ENCODE results near the gene TMEM132E. TPM values are rescaled to one million over a fixed set of nuclear protein-coding genes. Genes with fewer than 3 reads are reported as not detected.

Gene TMEM132E
- total RNA-seq, 2 donors from 2014 or later, result not detected

DNA sequence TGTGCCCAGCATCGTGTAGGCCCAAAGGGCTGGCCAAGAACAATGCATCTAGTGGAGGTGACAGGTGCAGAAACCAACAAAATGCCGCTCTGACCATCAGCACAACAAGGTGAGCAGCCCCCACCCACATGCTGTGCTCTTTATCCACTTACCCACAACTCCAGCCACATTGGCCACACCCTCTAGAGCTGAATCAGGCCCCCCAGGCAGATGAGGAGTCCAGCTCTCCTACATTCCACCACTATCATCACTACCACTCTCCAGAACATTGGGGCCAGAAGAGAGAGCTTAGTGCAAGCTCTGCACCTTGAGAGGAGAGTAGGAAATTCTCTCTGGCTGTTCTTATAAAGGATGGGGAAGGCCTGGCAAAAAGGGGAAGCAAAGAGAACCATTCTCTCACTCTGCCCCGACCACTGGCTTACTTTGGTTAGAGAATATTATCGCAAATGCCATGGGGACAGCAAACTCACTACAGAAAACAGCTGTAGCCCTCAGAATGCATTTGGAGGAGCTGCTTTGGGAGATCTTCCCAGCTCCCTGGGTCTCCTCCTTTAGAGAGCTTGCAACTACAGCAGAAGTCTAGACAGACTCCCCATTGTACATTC is 75.0 kb downstream of the TMEM132E start:
- TF ChIP-seq, protein P1, sequence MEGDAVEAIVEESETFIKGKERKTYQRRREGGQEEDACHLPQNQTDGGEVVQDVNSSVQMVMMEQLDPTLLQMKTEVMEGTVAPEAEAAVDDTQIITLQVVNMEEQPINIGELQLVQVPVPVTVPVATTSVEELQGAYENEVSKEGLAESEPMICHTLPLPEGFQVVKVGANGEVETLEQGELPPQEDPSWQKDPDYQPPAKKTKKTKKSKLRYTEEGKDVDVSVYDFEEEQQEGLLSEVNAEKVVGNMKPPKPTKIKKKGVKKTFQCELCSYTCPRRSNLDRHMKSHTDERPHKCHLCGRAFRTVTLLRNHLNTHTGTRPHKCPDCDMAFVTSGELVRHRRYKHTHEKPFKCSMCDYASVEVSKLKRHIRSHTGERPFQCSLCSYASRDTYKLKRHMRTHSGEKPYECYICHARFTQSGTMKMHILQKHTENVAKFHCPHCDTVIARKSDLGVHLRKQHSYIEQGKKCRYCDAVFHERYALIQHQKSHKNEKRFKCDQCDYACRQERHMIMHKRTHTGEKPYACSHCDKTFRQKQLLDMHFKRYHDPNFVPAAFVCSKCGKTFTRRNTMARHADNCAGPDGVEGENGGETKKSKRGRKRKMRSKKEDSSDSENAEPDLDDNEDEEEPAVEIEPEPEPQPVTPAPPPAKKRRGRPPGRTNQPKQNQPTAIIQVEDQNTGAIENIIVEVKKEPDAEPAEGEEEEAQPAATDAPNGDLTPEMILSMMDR (IDR thresholded peaks at IDR 0.05), result no peak
- TF ChIP-seq POLR2A (IDR thresholded peaks at IDR 0.05), result no peak

DNA sequence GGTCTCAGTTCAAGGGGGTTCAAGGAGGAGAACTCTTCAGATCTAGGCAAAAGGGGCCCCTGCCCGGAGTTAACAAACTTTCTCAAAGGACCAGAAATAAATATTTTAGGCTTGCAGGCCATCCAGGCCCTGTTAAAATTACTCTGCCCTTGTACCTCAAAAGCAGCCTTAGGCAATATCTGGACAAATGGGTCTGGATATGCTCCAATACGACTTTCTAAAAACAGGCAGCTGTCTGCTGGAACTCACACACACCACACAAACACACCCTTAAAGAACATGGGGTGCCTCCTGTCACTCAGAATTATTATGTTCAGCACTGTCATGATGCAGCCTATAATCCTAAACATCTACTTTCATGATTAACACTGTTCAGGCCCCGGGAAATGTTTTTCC is 75.5 kb downstream of the TMEM132E start:
- H3K4me1 ChIP-seq, result no peaks in the 10 kb centered on the region
- no peaks in the 10 kb centered on the region for H3K27me3 ChIP-seq
- intact Hi-C loops (cut with DNase I), result no loop called here
- no peak overlapping the region for H3K4me3 ChIP-seq
- 59 to 69% methylated on average over 3 of the region's 3 CpGs for WGBS, 2 donors
- no peak for DNase-seq
- H3K27ac ChIP-seq, result no peak overlapping the region
- TF ChIP-seq POLR2A (IDR thresholded peaks at IDR 0.05), result no peak
- TF ChIP-seq, protein P1 (IDR thresholded peaks at IDR 0.05), result no peak
- ATAC-seq, result no peak
- H3K36me3 ChIP-seq (replicated peaks in 1 of 2; ENCODE audit: insufficient read depth in 1 of 2, low read depth in 2 of 2), result no peaks in the 10 kb centered on the region
- no peaks in the 10 kb centered on the region for H3K9me3 ChIP-seq

More for the DNA sequence above, 75.0 kb downstream of the TMEM132E start:
- no peaks in the 10 kb centered on the region for H3K9me3 ChIP-seq
- no peak for ATAC-seq
- no peak overlapping the region for H3K27ac ChIP-seq
- no peaks in the 10 kb centered on the region for H3K36me3 ChIP-seq (replicated peaks in 1 of 2; ENCODE audit: insufficient read depth in 1 of 2, low read depth in 2 of 2)
- H3K27me3 ChIP-seq, result no peaks in the 10 kb centered on the region
- DNase-seq, result no peak
- H3K4me3 ChIP-seq, result no peak overlapping the region
- WGBS, 2 donors, result 58 to 71% methylated on average over 3 to 4 of the region's 4 CpGs
- H3K4me1 ChIP-seq, result no peaks in the 10 kb centered on the region
- intact Hi-C loops (cut with DNase I), result no loop called here

DNA sequence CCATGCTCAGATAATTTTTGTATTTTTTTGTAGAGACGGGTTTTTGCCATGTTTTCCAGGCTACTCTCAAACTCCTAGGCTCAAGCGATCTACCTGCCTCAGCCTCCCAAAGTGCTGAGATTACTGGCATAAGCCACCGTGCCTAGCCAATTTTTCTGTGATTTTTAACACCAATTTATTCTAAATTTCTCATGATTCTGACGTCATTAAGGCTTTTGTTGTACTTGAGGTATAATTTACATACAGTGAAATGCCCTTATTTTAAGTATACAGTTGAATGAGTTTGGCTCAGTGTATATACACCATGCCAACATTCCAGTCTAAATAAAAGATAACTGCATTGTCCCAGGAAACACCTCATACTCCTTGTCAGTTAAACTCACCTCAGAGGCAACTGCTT is 77.4 kb downstream of the TMEM132E start:
- intact Hi-C loops (cut with DNase I), result no loop called here
- no peaks in the 10 kb centered on the region for H3K36me3 ChIP-seq (replicated peaks in 1 of 2; ENCODE audit: insufficient read depth in 1 of 2, low read depth in 2 of 2)

DNA sequence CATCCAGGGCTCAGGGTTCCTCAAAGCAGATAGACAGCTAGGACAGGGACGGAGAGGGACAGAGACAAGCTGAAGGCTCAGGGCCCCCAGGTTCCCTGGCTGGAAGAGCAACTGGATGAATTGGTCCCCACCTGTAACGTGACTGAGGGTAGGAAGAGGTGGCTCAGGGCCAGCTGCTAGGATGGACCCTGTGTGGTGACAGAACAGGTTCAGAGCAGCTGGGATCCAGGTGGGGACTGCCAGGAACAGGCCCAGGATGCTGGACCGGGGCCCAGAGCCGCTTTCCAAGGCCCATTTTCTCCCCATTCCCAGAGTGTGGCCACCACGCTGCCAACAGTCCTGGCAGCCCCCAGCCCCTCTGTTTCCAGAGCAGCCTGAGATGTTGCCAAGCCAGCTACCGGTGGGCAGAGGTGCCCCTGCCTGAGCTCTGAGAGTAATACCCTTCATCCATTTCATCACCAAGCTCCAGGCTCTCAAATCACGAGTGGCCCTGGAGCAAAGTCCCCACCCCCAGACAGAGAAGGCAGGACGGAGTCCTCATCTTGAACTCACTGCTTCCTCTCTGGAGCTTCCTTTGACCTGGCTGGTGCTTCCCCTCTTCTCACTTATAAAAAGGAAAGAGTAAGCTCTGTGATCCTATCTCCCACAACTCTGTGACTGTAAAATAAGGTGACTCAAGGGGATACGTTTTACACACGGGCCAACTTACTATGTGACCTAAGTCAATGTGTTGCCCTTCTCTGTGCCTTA is 79.6 kb downstream of the TMEM132E start:
- no peaks in the 10 kb centered on the region for H3K36me3 ChIP-seq (replicated peaks in 1 of 2; ENCODE audit: insufficient read depth in 1 of 2, low read depth in 2 of 2)
- WGBS, 2 donors, result 60 to 62% methylated on average over 6 to 10 of the region's 10 CpGs

More for the DNA sequence above, 77.4 kb downstream of the TMEM132E start:
- TF ChIP-seq, protein P1 (IDR thresholded peaks at IDR 0.05), result no peak
- no peak for TF ChIP-seq POLR2A (IDR thresholded peaks at IDR 0.05)
- WGBS, 2 donors, result 63 to 67% methylated on average over 4 of the region's 4 CpGs
- no peak overlapping the region for H3K27ac ChIP-seq
- H3K4me3 ChIP-seq, result no peak overlapping the region
- H3K9me3 ChIP-seq, result no peaks in the 10 kb centered on the region
- no peak for DNase-seq
- H3K4me1 ChIP-seq, result no peaks in the 10 kb centered on the region
- ATAC-seq, result no peak
- H3K27me3 ChIP-seq, result no peaks in the 10 kb centered on the region

More for the DNA sequence above, 79.6 kb downstream of the TMEM132E start:
- H3K4me1 ChIP-seq, result no peaks in the 10 kb centered on the region
- TF ChIP-seq, protein P1 (IDR thresholded peaks at IDR 0.05), result no peak
- no peak for TF ChIP-seq POLR2A (IDR thresholded peaks at IDR 0.05)
- DNase-seq (no peak), ATAC-seq (no peak)
- no peaks in the 10 kb centered on the region for H3K9me3 ChIP-seq
- H3K27me3 ChIP-seq, result no peaks in the 10 kb centered on the region
- H3K27ac ChIP-seq, result no peak overlapping the region
- intact Hi-C loops (cut with DNase I), result no loop called here
- H3K4me3 ChIP-seq, result no peak overlapping the region
